ENCODE data around the gene ITGA7.

The ITGA7 gene

DNA sequence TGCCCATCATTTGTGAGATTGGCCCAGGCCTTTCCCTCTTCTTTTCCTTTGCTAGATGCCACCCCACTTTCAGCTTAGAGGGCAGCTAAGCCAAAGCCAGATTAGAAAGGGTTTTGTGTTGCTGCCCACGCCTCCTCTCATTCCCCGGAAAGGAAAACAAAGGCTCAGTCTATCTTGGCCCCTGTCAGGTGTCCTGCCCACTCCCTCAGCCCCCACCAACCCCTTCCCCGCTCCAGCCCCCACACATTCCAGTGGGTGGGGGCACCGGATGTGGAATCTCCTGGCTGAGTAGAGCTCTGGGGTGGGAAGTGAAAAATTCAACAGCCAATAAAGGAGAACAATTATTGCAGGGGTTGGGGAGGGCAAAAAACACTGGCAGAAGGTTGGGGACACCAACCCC is 10.3 kb upstream of the ITGA7 start:
- DNase-seq (ENCODE audit: low read depth): no peak
- no peak overlapping the region for H3K4me3 ChIP-seq (ENCODE audit: low read depth, low read length)
- TF ChIP-seq CTCF (IDR thresholded peaks at IDR 0.05; ENCODE audit: control insufficient read depth, extremely low read depth, insufficient read depth): no peak

- TF ChIP-seq CTCF (IDR thresholded peaks at IDR 0.05; ENCODE audit: control insufficient read depth, extremely low read depth, insufficient read depth): no peak
- no peak for DNase-seq (ENCODE audit: low read depth)
- peak overlapping the region; percentile 67 for H3K4me3 ChIP-seq (ENCODE audit: low read depth, low read length)
Measured at GRCh38 chr12:55717011-55718007, 9.6 kb upstream of the ITGA7 start.

GRCh38 chr12:55716582-55716957 is 8.9 kb upstream of the ITGA7 start:
- peak overlapping the region; percentile 67 for H3K4me3 ChIP-seq (ENCODE audit: low read depth, low read length)
- TF ChIP-seq CTCF (IDR thresholded peaks at IDR 0.05; ENCODE audit: control insufficient read depth, extremely low read depth, insufficient read depth): no peak
- no peak for DNase-seq (ENCODE audit: low read depth)

- H3K4me3 ChIP-seq (ENCODE audit: low read depth, low read length): peak within 1 kb of the TSS; percentile 67
- no peak for TF ChIP-seq CTCF (IDR thresholded peaks at IDR 0.05; ENCODE audit: control insufficient read depth, extremely low read depth, insufficient read depth)
- DNase-seq (ENCODE audit: low read depth): peak; percentile 91
Measured at GRCh38 chr12:55715833-55716581, 8.3 kb upstream of the ITGA7 start, which contains the start of gene BLOC1S1. Gene BLOC1S1 (plus strand): TSS chr12:55716046. CDS start chr12:55716052, 6 bp downstream.

GRCh38 chr12:55715169-55715764 is 7.6 kb upstream of the ITGA7 start:
- DNase-seq (ENCODE audit: low read depth): no peak
- no peak for TF ChIP-seq CTCF (IDR thresholded peaks at IDR 0.05; ENCODE audit: control insufficient read depth, extremely low read depth, insufficient read depth)
- peak overlapping the region; percentile 67 for H3K4me3 ChIP-seq (ENCODE audit: low read depth, low read length)

- DNase-seq (ENCODE audit: low read depth): no peak
- no peak overlapping the region for H3K4me3 ChIP-seq (ENCODE audit: low read depth, low read length)
- TF ChIP-seq CTCF (IDR thresholded peaks at IDR 0.05; ENCODE audit: control insufficient read depth, extremely low read depth, insufficient read depth): no peak
Measured at GRCh38 chr12:55713721-55714120, 6.0 kb upstream of the ITGA7 start.
